ENCODE results near the gene AGT. TPM values are rescaled to one million over a fixed set of nuclear protein-coding genes. Genes with fewer than 3 reads are reported as not detected.

Gene AGT
- total RNA-seq, 6 donors from 2014 or later, result 1.1 to 2.6 (median 1.7) TPM; not detected in 1

DNA sequence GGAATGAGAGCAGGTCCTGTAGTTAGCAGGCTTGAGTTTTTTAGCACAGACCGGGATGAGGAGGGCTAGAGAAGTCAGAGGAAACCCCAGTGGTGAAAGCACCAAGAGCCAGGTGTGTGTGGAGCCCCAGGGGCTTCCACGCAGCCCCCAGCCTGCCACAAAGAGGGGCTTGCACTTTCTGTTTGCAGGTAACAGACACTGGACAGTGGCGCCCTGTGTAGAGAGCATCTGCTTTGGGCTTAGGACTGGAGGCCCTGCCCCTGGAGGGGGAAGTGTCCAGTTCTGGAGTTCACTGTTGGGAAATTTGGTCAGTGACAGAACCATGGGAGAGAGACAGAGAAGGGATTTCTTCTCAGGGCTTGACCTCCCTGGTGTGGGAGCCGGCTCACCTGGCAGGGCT lies 19.5 kb downstream of the AGT start:
- ATAC-seq (ENCODE audit: low FRiP score in 2 of 2), result no peak

DNA sequence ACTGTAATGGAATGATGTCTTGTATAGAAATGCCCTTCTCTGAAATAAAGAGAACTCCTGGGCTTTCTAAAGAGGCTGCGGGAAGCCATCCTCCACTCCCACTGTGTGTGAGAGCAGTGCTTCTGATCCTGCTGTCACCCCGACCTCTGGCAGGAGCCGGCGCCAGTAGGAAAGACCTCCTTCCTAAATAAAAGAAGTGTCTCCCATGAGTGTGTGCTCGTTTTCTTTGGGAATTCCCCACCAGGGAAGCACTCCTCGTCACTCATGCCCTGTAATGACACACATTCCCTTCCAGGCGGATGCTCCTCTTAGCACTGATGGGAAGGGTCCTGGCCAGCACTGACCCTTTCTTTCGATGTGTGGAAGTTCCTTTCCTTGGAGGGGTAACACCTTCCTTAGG lies 20.1 kb downstream of the AGT start:
- WGBS, 2 donors, result 86 to 89% methylated on average over 7 to 8 of the region's 8 CpGs
- DNase-seq, result no peak

More for the DNA sequence above, 19.5 kb downstream of the AGT start:
- Histone ChIP-seq H3K27ac (no peak overlapping the region), H3K4me3 (no peak overlapping the region), H3K36me3 (peaks cover 12 to 51% (median 40%) of the 10 kb centered on the region in 4 donors), H3K27me3 (no peaks in the 10 kb centered on the region), H3K4me1 (no peaks in the 10 kb centered on the region), H3K9me3 (no peaks in the 10 kb centered on the region)
- DNase-seq, result no peak
- 86 to 90% methylated on average over 4 of the region's 4 CpGs for WGBS, 2 donors
- TF ChIP-seq, protein P1, sequence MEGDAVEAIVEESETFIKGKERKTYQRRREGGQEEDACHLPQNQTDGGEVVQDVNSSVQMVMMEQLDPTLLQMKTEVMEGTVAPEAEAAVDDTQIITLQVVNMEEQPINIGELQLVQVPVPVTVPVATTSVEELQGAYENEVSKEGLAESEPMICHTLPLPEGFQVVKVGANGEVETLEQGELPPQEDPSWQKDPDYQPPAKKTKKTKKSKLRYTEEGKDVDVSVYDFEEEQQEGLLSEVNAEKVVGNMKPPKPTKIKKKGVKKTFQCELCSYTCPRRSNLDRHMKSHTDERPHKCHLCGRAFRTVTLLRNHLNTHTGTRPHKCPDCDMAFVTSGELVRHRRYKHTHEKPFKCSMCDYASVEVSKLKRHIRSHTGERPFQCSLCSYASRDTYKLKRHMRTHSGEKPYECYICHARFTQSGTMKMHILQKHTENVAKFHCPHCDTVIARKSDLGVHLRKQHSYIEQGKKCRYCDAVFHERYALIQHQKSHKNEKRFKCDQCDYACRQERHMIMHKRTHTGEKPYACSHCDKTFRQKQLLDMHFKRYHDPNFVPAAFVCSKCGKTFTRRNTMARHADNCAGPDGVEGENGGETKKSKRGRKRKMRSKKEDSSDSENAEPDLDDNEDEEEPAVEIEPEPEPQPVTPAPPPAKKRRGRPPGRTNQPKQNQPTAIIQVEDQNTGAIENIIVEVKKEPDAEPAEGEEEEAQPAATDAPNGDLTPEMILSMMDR (IDR thresholded peaks at IDR 0.05), result no peak
- no peak for TF ChIP-seq POLR2AphosphoS5 (IDR thresholded peaks at IDR 0.05)
- no peak for TF ChIP-seq EP300 (IDR thresholded peaks at IDR 0.05)
- TF ChIP-seq POLR2A (IDR thresholded peaks at IDR 0.05), result no peak

DNA sequence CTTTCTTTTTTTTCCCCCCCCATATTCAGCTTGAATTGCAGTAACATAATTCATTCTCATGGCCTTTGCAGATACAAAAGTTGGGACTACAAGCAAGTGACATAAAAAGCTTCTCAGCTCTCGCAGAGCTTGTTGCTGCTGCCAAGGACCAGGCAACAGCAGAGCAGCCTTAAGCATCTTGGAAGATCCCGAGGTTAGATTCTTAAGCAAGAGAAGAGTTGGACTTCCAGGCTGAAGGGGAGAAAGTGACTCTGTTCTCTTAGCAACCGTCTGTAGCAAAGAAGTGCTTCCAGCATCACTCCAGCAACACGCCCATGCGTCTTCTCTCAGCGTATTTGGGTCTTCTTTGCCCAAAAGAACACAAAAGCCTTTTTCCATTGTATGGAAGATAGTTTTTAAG lies 20.7 kb downstream of the AGT start:
- Histone ChIP-seq H3K4me3 (no peak overlapping the region), H3K36me3 (peaks cover 13 to 63% (median 49%) of the 10 kb centered on the region in 4 donors), H3K27me3 (no peaks in the 10 kb centered on the region), H3K4me1 (no peaks in the 10 kb centered on the region), H3K27ac (no peak overlapping the region), H3K9me3 (no peaks in the 10 kb centered on the region)
- no peak for ATAC-seq (ENCODE audit: low FRiP score in 2 of 2)
- no peak for DNase-seq
- no peak for TF ChIP-seq POLR2AphosphoS5 (IDR thresholded peaks at IDR 0.05)
- TF ChIP-seq EP300 (IDR thresholded peaks at IDR 0.05), result no peak
- TF ChIP-seq, protein P1 (IDR thresholded peaks at IDR 0.05), result no peak
- TF ChIP-seq POLR2A (IDR thresholded peaks at IDR 0.05), result no peak
- whole genome bisulfite sequencing, 2 donors, result 86 to 88% methylated on average over 6 of the region's 6 CpGs

More for the DNA sequence above, 20.1 kb downstream of the AGT start:
- Histone ChIP-seq H3K27me3 (no peaks in the 10 kb centered on the region), H3K27ac (no peak overlapping the region), H3K36me3 (peaks cover 13 to 58% (median 46%) of the 10 kb centered on the region in 4 donors), H3K4me1 (no peaks in the 10 kb centered on the region), H3K4me3 (no peak overlapping the region), H3K9me3 (no peaks in the 10 kb centered on the region)
- no peak for TF ChIP-seq POLR2A (IDR thresholded peaks at IDR 0.05)
- TF ChIP-seq, protein P1 (IDR thresholded peaks at IDR 0.05), result no peak
- TF ChIP-seq POLR2AphosphoS5 (IDR thresholded peaks at IDR 0.05), result no peak
- TF ChIP-seq EP300 (IDR thresholded peaks at IDR 0.05), result no peak
- no peak for ATAC-seq (ENCODE audit: low FRiP score in 2 of 2)

GRCh38 chr1:230691615-230692014 lies 22.3 kb downstream of the AGT start:
- no peaks in the 10 kb centered on the region for H3K9me3 ChIP-seq
- peaks cover 13 to 79% (median 61%) of the 10 kb centered on the region in 4 donors for H3K36me3 ChIP-seq
- H3K4me3 ChIP-seq, result no peak overlapping the region
- TF ChIP-seq, protein P1 (IDR thresholded peaks at IDR 0.05), result no peak
- TF ChIP-seq POLR2A (IDR thresholded peaks at IDR 0.05) (no peak), EP300 (IDR thresholded peaks at IDR 0.05) (no peak), POLR2AphosphoS5 (IDR thresholded peaks at IDR 0.05) (no peak)
- ATAC-seq (ENCODE audit: low FRiP score in 2 of 2) (no peak), DNase-seq (no peak)
- H3K4me1 ChIP-seq, result no peaks in the 10 kb centered on the region
- H3K27ac ChIP-seq, result no peak overlapping the region
- no peaks in the 10 kb centered on the region for H3K27me3 ChIP-seq
- 95 to 97% methylated on average over 10 of the region's 10 CpGs for WGBS, 2 donors

DNA sequence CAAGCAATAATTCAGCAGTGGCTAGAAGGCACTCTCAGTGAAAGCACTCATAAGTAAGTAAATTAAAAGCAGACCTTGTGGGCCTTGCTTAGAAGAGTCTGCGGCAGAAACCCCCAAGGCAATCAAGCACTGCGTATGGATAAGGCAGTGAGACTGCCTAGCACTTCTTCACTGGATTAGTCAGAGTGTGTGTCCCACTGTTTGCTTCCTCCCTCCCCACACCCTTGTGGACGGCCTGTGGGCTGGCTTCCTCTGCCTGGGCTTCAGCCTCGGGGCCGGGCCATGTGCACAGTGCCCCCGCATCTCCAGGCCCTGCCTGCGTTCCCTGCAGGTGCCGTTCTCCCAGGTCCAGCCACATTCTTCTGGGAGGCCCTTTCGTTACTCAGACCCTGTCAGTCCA lies 23.8 kb downstream of the AGT start:
- Histone ChIP-seq H3K4me1 (no peaks in the 10 kb centered on the region), H3K27ac (no peak overlapping the region), H3K27me3 (no peaks in the 10 kb centered on the region), H3K9me3 (no peaks in the 10 kb centered on the region), H3K36me3 (peaks cover 21 to 95% (median 73%) of the 10 kb centered on the region in 4 donors), H3K4me3 (no peak overlapping the region)
- TF ChIP-seq POLR2A (IDR thresholded peaks at IDR 0.05), result no peak
- TF ChIP-seq, protein P1 (IDR thresholded peaks at IDR 0.05), result no peak
- TF ChIP-seq EP300 (IDR thresholded peaks at IDR 0.05), result no peak
- no peak for TF ChIP-seq POLR2AphosphoS5 (IDR thresholded peaks at IDR 0.05)
- DNase-seq, result no peak
- 92 to 95% methylated on average over 8 to 9 of the region's 9 CpGs for WGBS, 2 donors
- ATAC-seq (ENCODE audit: low FRiP score in 2 of 2), result no peak
